Spleen (tissue), 7 donors: ENCODE measurements around the gene NFIX.

Experiments
- CTCF ChIP-seq, 11 experiments: fragments of 200-600 bp in 7 of 11; fragments of 450-650 bp in 4 of 11; sonication (generic) in 4 of 11; IDR thresholded peaks in 8 of 11; conservative IDR thresholded peaks in 3 of 11; 1 replicate in 7 of 11; 2 replicates in 4 of 11; pipeline versions ENCODE4 v1.4.0 to v1.8.0; 2016 to 2021; ENCODE audit warnings: antibody characterized with exemption in 11 of 11, inconsistent platforms in 4 of 11, mild to moderate bottlenecking in 1 of 11
- POLR2A ChIP-seq, 3 donors: fragments of 450-650 bp; IDR thresholded peaks; one replicate each; pipeline ENCODE4 v1.5.1; 2017; ENCODE audit warnings: antibody characterized with exemption in 3 of 3, mild to moderate bottlenecking in 1 of 3
- donor health status: DM: no; HTN: no; CAD: no; lungs with moderate emphysema.
- donor health status: DM: no; HTN: no; CAD: no.
- donor health status: DM: no; HTN: no; CAD: no.

DNA sequence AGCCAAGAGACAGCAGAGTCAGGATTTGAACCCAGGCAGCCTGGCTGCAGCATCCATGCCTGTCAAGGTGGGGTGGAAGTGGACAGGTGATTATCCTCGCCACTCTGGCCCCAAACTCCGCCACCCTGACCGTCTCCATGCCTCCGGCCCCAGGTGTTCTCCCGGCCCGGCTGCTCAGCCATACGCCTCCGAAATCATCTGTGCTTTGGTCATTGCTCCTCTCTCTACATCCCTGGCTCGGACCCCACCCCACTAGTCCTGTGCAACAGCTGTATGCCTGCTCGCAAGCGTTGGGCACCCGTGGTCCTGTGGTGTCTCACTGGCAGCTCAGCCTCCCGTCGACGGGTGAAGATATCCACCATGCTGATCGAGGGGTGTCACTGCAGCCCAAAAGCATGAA lies 22.0 kb upstream of the NFIX start:
- no peak for TF ChIP-seq CTCF (IDR thresholded peaks at IDR 0.05 in 8 of 11, conservative IDR thresholded peaks at IDR 0.05 in 3 of 11)
- TF ChIP-seq POLR2A (IDR thresholded peaks at IDR 0.05), result no peak
